ENCODE measurements around the gene SLC25A22. TPM values are rescaled to one million over a fixed set of nuclear protein-coding genes. Genes with fewer than 3 reads are reported as not detected.

SLC25A22 gene
- total and polyA plus RNA-seq, 2 donors (not counting 1 experiment from before 2014, with no cell fraction given) = 9.9 to 10.4 TPM

- Histone ChIP-seq H3K9me3 (ENCODE audit: control insufficient read depth, insufficient read depth, low read depth, low read length) (no peaks in the 10 kb centered on the region), H3K4me1 (ENCODE audit: control insufficient read depth, extremely low read depth, insufficient read depth, low read length) (peaks cover 6% of the 10 kb centered on the region), H3K36me3 (ENCODE audit: control insufficient read depth, insufficient read depth, low read length) (peaks cover 28% of the 10 kb centered on the region), H3K27me3 (ENCODE audit: control insufficient read depth, insufficient read depth, low read length) (no peaks in the 10 kb centered on the region), H4K20me1 (ENCODE audit: control insufficient read depth, extremely low read depth, insufficient read depth, low read length) (peaks cover 2% of the 10 kb centered on the region), H3K4me2 (ENCODE audit: extremely low read depth, insufficient read depth, low read length) (no peak overlapping the region), H3K4me3 (replicated peaks in 1 of 4; ENCODE audit: control extremely low read depth in 1 of 4, insufficient read depth in 1 of 4, low read depth in 3 of 4, low read length in 4 of 4) (no peak overlapping the region), H3K27ac (ENCODE audit: insufficient read depth, low read length) (no peak overlapping the region), H2AFZ (ENCODE audit: low read length) (no peak overlapping the region), H3K9ac (ENCODE audit: insufficient read depth, low read length) (no peak overlapping the region), H3K79me2 (ENCODE audit: control insufficient read depth, insufficient read depth, low read length) (peaks cover 7% of the 10 kb centered on the region)
- DNase-seq (ENCODE audit: low read depth in 2 of 2) = no peak
- no peak for TF ChIP-seq CTCF (conservative IDR thresholded peaks at IDR 0.05 in 1 of 2, IDR thresholded peaks at IDR 0.05 in 1 of 2; ENCODE audit: low read depth in 1 of 2, low read length in 2 of 2)
- TF ChIP-seq EZH2 (IDR thresholded peaks at IDR 0.05; ENCODE audit: low read length, missing control alignments) = no peak
These were observed 37.8 kb downstream of the SLC25A22 start for GRCh38 chr11:760236-760635.

GRCh38 chr11:749731-750130 lies 48.4 kb downstream of the SLC25A22 start:
- Histone ChIP-seq H3K4me1 (ENCODE audit: control insufficient read depth, extremely low read depth, insufficient read depth, low read length) (no peaks in the 10 kb centered on the region), H3K9ac (ENCODE audit: insufficient read depth, low read length) (no peak overlapping the region), H3K4me2 (ENCODE audit: extremely low read depth, insufficient read depth, low read length) (no peak overlapping the region), H4K20me1 (ENCODE audit: control insufficient read depth, extremely low read depth, insufficient read depth, low read length) (no peaks in the 10 kb centered on the region), H3K27me3 (ENCODE audit: control insufficient read depth, insufficient read depth, low read length) (no peaks in the 10 kb centered on the region), H3K27ac (ENCODE audit: insufficient read depth, low read length) (no peak overlapping the region), H2AFZ (ENCODE audit: low read length) (no peak overlapping the region), H3K36me3 (ENCODE audit: control insufficient read depth, insufficient read depth, low read length) (peaks cover 4% of the 10 kb centered on the region), H3K9me3 (ENCODE audit: control insufficient read depth, insufficient read depth, low read depth, low read length) (no peaks in the 10 kb centered on the region), H3K79me2 (ENCODE audit: control insufficient read depth, insufficient read depth, low read length) (peaks cover 48% of the 10 kb centered on the region), H3K4me3 (replicated peaks in 1 of 4; ENCODE audit: control extremely low read depth in 1 of 4, insufficient read depth in 1 of 4, low read depth in 3 of 4, low read length in 4 of 4) (peak overlapping the region in 1 of 4 experiments; percentile 11)
- no peak for DNase-seq (ENCODE audit: low read depth in 2 of 2)
- TF ChIP-seq EZH2 (IDR thresholded peaks at IDR 0.05; ENCODE audit: low read length, missing control alignments) = no peak
- TF ChIP-seq CTCF (conservative IDR thresholded peaks at IDR 0.05 in 1 of 2, IDR thresholded peaks at IDR 0.05 in 1 of 2; ENCODE audit: low read depth in 1 of 2, low read length in 2 of 2) = no peak

- peak overlapping the region; percentile 58 to 86 (median 63) for H3K4me3 ChIP-seq (replicated peaks in 1 of 4; ENCODE audit: control extremely low read depth in 1 of 4, insufficient read depth in 1 of 4, low read depth in 3 of 4, low read length in 4 of 4)
- no peaks in the 10 kb centered on the region for H4K20me1 ChIP-seq (ENCODE audit: control insufficient read depth, extremely low read depth, insufficient read depth, low read length)
- TF ChIP-seq EZH2 (IDR thresholded peaks at IDR 0.05; ENCODE audit: low read length, missing control alignments) (no peak), CTCF (conservative IDR thresholded peaks at IDR 0.05 in 1 of 2, IDR thresholded peaks at IDR 0.05 in 1 of 2; ENCODE audit: low read depth in 1 of 2, low read length in 2 of 2) (no peak)
- peaks cover 4% of the 10 kb centered on the region for H3K36me3 ChIP-seq (ENCODE audit: control insufficient read depth, insufficient read depth, low read length)
- H3K9me3 ChIP-seq (ENCODE audit: control insufficient read depth, insufficient read depth, low read depth, low read length) = no peaks in the 10 kb centered on the region
- peak overlapping the region; percentile 65 for H3K27ac ChIP-seq (ENCODE audit: insufficient read depth, low read length)
- H2AFZ ChIP-seq (ENCODE audit: low read length) = no peak overlapping the region
- peak overlapping the region; percentile 83 for H3K9ac ChIP-seq (ENCODE audit: insufficient read depth, low read length)
- no peaks in the 10 kb centered on the region for H3K4me1 ChIP-seq (ENCODE audit: control insufficient read depth, extremely low read depth, insufficient read depth, low read length)
- H3K79me2 ChIP-seq (ENCODE audit: control insufficient read depth, insufficient read depth, low read length) = peaks cover 46% of the 10 kb centered on the region
- peak overlapping the region; percentile 71 for H3K4me2 ChIP-seq (ENCODE audit: extremely low read depth, insufficient read depth, low read length)
- no peaks in the 10 kb centered on the region for H3K27me3 ChIP-seq (ENCODE audit: control insufficient read depth, insufficient read depth, low read length)
- DNase-seq (ENCODE audit: low read depth in 2 of 2) = peak in 1 of 2 donors; percentile 34
These were observed 50.1 kb downstream of the SLC25A22 start for GRCh38 chr11:748007-748359.
